ENCODE data around the gene SLC4A1AP. TPM values are rescaled to one million over a fixed set of nuclear protein-coding genes. Genes with fewer than 3 reads are reported as not detected.
A peak's percentile ranks its signal among the peaks of the same experiment; 100 is the strongest.

SLC4A1AP gene
- total and polyA plus RNA-seq, 2 of the 13 experiments (the other 11 are each of a cell fraction or from before 2014, with no cell fraction given): 15.3 to 44.6 TPM

DNA sequence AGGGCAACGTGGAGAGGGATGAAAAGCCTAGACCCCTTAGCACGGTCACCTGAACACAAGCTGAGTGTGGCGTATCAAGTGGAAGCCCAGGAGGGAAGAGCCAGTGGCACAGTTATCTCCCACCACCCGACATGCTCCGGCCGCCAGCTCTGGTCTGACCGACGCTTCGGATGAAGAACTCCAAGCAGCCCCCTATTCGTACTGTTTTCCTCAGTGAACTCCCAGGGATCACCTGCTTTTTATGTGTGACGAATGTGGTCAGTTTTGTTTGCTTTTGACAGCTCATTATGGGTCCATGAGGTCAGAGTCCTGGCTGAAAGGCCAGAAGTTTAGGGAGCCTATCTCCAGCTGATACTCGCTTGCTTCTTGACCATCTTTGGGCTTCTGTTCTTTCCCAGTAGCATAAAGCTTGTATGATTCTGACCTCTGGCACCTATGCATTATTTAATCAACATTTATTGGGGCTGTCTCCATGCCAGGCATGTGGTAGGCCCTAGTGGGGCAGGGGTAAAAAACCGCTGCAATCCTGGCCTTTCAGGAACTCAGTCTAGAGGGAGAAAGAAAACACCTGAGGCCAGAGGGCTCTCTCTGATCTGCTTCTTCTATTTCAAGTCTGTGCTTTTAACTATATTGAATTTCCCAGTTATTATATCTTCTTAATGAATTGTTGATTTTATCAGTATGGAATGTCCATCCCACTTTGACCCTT is 74.8 kb downstream of the SLC4A1AP start (continued):
- TF ChIP-seq, protein P1, sequence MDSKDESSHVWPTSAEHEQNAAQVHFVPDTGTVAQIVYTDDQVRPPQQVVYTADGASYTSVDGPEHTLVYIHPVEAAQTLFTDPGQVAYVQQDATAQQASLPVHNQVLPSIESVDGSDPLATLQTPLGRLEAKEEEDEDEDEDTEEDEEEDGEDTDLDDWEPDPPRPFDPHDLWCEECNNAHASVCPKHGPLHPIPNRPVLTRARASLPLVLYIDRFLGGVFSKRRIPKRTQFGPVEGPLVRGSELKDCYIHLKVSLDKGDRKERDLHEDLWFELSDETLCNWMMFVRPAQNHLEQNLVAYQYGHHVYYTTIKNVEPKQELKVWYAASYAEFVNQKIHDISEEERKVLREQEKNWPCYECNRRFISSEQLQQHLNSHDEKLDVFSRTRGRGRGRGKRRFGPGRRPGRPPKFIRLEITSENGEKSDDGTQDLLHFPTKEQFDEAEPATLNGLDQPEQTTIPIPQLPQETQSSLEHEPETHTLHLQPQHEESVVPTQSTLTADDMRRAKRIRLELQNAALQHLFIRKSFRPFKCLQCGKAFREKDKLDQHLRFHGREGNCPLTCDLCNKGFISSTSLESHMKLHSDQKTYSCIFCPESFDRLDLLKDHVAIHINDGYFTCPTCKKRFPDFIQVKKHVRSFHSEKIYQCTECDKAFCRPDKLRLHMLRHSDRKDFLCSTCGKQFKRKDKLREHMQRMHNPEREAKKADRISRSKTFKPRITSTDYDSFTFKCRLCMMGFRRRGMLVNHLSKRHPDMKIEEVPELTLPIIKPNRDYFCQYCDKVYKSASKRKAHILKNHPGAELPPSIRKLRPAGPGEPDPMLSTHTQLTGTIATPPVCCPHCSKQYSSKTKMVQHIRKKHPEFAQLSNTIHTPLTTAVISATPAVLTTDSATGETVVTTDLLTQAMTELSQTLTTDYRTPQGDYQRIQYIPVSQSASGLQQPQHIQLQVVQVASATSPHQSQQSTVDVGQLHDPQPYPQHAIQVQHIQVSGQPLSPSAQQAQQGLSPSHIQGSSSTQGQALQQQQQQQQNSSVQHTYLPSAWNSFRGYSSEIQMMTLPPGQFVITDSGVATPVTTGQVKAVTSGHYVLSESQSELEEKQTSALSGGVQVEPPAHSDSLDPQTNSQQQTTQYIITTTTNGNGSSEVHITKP (CRISPR knock-in tag; IDR thresholded peaks at IDR 0.05; ENCODE audit: low read depth): no peak
- TF ChIP-seq ZNF766 (CRISPR knock-in tag; IDR thresholded peaks at IDR 0.05; ENCODE audit: borderline replicate concordance) (no peak), FOXC1 (CRISPR knock-in tag; IDR thresholded peaks at IDR 0.05; ENCODE audit: borderline replicate concordance) (peak; percentile 47; the same call in 1 of the 2 replicates), BCL3 (CRISPR knock-in tag; IDR thresholded peaks at IDR 0.05) (no peak; the same call in 1 of the 2 replicates), JUND (CRISPR knock-in tag; IDR thresholded peaks at IDR 0.05) (no peak), NR3C1 (CRISPR knock-in tag; IDR thresholded peaks at IDR 0.05) (no peak), NRL (CRISPR knock-in tag; IDR thresholded peaks at IDR 0.05; ENCODE audit: borderline replicate concordance) (no peak), REL (CRISPR knock-in tag; conservative IDR thresholded peaks at IDR 0.05) (no peak), MXD3 (CRISPR knock-in tag; IDR thresholded peaks at IDR 0.05) (no peak), CEBPG (CRISPR knock-in tag; IDR thresholded peaks at IDR 0.05) (peak; percentile 52), ZBTB7A (CRISPR knock-in tag; IDR thresholded peaks at IDR 0.05) (no peak), ZNF34 (CRISPR knock-in tag; IDR thresholded peaks at IDR 0.05; ENCODE audit: borderline replicate concordance) (no peak), ZBTB26 (CRISPR knock-in tag; IDR thresholded peaks at IDR 0.05; ENCODE audit: borderline replicate concordance) (no peak), ATF7 (IDR thresholded peaks at IDR 0.05) (no peak), ATF7 (CRISPR knock-in tag; IDR thresholded peaks at IDR 0.05) (no peak), ZSCAN22 (CRISPR knock-in tag; IDR thresholded peaks at IDR 0.05) (0 out of 2 replicates have a peak, but pooled peaks have one; percentile 57), ZMAT3 (CRISPR knock-in tag; conservative IDR thresholded peaks at IDR 0.05) (no peak; the same call in 1 of the 2 replicates), SPEN (CRISPR knock-in tag; IDR thresholded peaks at IDR 0.05; ENCODE audit: low read depth) (peak; percentile 48; the same call in 1 of the 2 replicates), ZNF790 (CRISPR knock-in tag; IDR thresholded peaks at IDR 0.05; ENCODE audit: borderline replicate concordance) (0 out of 2 replicates have a peak, but pooled peaks have one; percentile 19), ZNF441 (CRISPR knock-in tag; IDR thresholded peaks at IDR 0.05; ENCODE audit: borderline replicate concordance) (peak; percentile 28; the same call in 1 of the 2 replicates), KDM3A (CRISPR knock-in tag; IDR thresholded peaks at IDR 0.05; ENCODE audit: low read depth) (no peak)
- TF ChIP-seq, protein P2, sequence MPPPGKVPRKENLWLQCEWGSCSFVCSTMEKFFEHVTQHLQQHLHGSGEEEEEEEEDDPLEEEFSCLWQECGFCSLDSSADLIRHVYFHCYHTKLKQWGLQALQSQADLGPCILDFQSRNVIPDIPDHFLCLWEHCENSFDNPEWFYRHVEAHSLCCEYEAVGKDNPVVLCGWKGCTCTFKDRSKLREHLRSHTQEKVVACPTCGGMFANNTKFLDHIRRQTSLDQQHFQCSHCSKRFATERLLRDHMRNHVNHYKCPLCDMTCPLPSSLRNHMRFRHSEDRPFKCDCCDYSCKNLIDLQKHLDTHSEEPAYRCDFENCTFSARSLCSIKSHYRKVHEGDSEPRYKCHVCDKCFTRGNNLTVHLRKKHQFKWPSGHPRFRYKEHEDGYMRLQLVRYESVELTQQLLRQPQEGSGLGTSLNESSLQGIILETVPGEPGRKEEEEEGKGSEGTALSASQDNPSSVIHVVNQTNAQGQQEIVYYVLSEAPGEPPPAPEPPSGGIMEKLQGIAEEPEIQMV (CRISPR knock-in tag; IDR thresholded peaks at IDR 0.05; ENCODE audit: low read depth): no peak; the same call in 1 of the 2 replicates

Measured in HepG2 (cell line).